Measurements from ENCODE around the gene SEC11A.
"Not testable (repeated sequence)": the region's sequence is repeated elsewhere in the genome, so short reads cannot be mapped to it uniquely, and the experiment has no call there.

The SEC11A gene

DNA sequence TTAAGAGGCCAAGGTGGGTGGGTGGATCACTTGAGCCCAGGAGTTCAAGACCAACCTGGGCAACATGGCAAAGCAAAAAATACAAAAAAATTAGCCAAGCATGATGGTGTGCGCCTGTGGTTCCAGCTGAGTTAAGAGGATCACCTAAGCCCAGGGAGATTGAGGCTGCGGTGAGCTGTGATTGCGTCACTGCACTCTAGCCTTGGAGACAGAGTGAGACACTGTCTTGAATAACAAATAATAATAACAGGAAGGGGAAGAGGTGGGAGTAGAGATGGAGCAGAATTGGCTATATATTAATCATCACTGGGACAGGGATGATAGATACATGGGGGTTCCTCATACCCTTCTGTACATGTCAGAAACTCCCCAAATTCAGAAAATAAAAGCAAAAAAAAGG is 34.1 kb downstream of the SEC11A start:
- no peak for DNase-seq (ENCODE audit: low read depth)

DNA sequence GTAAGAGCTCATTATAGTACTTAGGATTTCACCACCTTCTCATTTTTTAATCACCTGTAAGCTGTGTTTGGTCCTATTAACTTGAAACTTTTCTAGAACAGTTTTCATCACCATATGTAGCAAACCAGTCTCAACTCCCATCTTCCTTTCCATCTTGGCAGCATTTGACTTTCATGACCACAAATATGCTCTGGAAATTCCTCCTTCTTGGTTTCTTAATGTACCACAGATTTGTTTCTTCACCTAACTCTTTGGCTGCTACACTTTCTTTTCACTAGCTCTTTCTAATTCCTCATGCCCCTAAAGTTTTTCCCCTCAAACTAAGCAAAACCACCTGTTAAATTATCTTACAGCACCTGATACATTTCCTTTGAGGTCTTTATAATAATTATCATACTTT is 44.7 kb downstream of the SEC11A start:
- no peak for DNase-seq (ENCODE audit: low read depth)

- DNase-seq (ENCODE audit: low read depth), result no peak
Measured at GRCh38 chr15:84669726-84670125, 46.2 kb downstream of the SEC11A start.

GRCh38 chr15:84668221-84668982 is 47.5 kb downstream of the SEC11A start:
- no peak for DNase-seq (ENCODE audit: low read depth)

DNA sequence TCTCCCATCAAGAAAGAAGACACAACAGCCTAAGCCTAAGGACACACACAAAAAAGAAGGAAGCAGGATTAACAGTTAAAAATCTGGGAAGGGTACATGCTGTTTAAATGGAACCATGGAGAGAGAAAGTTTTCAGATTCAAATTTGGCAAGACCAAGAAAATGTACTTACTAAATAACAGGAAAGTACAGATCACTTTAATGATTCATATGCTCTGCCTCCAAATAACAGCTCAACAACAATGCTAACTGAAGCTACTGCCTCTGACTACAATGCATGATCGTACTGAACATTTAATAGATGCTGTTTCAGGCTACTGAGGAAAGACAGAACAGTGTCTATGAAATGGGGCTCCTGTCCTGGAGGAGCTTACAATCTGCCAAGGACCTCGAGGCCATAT is 49.6 kb downstream of the SEC11A start:
- DNase-seq (ENCODE audit: low read depth), result no peak

- no peak for DNase-seq (ENCODE audit: low read depth)
Measured at GRCh38 chr15:84661001-84661400, 54.9 kb downstream of the SEC11A start.

- no peak for DNase-seq (ENCODE audit: low read depth)
Measured at GRCh38 chr15:84659904-84660781, 55.8 kb downstream of the SEC11A start.

GRCh38 chr15:84658788-84659411 is 57.0 kb downstream of the SEC11A start:
- DNase-seq (ENCODE audit: low read depth), result no peak

DNA sequence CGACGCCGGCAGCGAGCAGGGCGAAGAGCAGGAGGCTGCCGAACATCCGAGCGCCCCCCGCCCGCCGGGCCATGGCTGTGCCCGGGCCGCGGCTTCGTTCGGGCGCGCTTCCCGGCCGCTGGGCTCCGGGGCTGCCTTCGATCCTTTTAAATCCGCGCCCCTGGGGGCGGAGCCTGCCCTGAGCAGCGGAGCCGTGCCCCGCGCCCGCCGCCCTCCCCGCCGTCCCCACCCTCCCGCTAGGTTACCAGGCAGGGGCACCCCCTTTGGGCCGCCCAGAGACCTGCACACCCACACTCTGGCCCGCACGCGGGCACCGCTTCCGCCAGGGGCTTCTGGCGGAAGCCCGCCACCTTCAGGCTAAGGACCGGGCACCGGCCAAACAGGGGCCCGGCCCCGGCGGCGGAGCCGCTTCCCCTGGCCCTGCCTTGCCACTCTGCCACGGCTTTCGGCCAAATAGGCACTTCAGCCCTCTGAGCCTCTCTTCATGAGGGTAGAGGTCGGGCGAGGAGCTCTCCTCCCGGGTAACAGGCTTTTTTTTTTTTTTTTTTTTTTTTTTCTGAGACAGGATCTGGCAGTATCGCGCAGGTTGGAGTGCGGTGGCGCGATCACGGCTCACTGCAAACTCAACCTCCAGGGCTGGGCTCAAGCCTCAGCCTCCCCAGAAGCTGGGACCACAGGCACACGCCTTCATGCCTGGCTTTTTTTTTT is 57.7 kb downstream of the SEC11A start, which contains the start of gene NMB:
NMB (minus strand) TSS at position 120 of the 708 bp plus-strand sequence; CDS start at position 73, 47 bp downstream.
- no peak for DNase-seq (ENCODE audit: low read depth)

GRCh38 chr15:84657748-84658079 is 58.2 kb downstream of the SEC11A start:
- DNase-seq (ENCODE audit: low read depth), result no peak

- DNase-seq (ENCODE audit: low read depth), result no peak
Measured at GRCh38 chr15:84656972-84657371, 59.0 kb downstream of the SEC11A start.

DNA sequence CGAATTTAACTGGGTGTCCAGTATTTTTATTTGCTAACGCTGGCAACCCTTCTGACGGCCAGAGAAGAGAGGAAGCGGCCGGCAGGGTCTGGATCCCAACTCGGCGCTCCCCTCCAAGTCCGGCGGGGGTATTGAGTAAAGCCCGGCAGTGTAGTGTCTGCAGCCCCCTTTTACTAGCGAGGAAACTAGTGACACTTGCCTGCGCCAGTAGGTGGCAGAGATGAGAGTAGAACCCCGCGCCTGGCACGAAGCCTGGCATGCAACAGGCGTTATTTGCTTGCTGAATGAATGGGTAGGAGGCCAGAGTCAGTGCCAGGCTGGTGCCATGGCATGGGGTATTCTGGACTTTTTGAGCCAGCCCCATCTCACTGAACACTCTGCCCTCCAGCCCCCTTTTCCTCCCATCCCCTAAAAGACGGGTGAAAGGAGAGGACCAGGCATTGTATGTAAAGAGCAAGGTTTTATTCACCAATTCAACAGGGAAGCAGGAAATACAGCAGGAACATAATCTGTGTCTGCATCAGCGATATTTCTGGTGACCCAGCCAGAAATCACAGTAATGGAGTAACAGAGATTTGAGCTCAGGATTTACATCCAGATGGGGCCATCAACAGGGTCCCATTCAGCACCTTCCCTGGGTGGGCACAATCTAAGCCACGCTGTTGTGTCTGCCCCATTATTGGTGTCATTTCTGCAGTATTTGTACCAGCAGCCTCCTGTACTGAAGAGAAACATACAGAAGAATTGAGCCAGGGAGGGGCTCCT is 61.1 kb downstream of the SEC11A start:
- peak; percentile 68 for DNase-seq (ENCODE audit: low read depth)

DNA sequence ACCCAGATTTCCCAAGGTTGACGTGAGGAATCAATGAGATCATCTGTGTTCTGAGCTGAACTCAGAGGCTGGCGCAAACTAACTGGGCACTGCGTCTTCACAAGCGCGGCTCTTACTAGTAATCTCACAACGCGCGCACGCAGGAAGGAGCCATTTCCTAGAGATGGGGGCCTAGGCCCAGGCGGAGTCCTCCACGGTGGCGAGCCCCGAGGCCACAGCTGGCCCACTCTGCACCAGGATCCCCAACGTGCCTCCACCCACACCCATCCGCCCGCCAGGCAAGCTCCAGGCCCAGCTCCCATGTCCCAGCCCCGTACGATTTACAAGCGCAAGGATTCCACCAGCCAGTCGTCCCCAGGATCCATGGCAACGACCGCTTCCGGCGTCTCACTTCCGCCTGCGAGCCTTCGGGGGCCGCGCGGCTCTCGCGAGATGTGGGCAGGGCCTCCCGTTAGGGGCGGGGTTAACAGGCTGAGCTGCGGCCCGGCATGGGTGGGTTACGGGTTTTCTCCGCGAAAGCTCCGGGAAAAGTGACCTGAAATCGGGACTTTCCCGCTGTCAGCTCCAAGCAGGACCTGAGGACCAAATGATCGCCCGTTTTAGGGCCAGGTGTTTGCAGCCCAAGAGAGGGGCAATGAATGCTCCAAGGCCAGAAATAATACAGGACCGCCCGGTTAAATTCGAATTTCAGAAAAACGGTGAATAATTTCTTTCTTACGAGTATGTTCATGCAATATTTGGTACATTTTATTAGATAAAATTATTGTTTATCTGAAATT is 61.8 kb downstream of the SEC11A start, which contains the start of gene WDR73:
WDR73 (minus strand) TSS at position 374 of the 779 bp plus-strand sequence; CDS start at position 365, 9 bp downstream.
- peak; percentile 91 for DNase-seq (ENCODE audit: low read depth)

GRCh38 chr15:84653584-84653909 is 62.4 kb downstream of the SEC11A start:
- no peak for DNase-seq (ENCODE audit: low read depth)

- DNase-seq (ENCODE audit: low read depth), result no peak
Measured at GRCh38 chr15:84649706-84650105, 66.2 kb downstream of the SEC11A start.

DNA sequence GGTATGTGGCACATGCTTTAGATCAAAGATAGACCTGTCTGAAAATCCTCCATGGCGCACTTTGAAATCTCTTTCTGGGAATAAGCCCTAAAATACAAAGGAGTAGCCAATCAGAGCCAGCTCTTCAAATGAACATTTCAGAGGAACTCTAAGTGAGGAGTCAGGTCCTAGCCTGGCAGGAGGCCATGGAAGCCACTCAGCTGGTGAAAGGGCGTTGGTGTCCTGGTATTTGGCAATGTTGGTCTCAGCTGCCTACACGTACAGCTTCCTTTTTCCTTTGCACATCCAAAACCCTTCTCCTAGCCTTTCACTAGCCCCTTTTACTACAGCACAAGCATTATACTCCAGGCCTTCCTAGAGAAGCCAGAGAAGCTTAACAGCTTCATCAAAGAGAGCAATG is 67.4 kb downstream of the SEC11A start:
- no peak for DNase-seq (ENCODE audit: low read depth)

- DNase-seq (ENCODE audit: low read depth), result no peak
Measured at GRCh38 chr15:84647726-84648125, 68.2 kb downstream of the SEC11A start.

- no peak for DNase-seq (ENCODE audit: low read depth)
Measured at GRCh38 chr15:84645997-84646396, 69.9 kb downstream of the SEC11A start.

DNA sequence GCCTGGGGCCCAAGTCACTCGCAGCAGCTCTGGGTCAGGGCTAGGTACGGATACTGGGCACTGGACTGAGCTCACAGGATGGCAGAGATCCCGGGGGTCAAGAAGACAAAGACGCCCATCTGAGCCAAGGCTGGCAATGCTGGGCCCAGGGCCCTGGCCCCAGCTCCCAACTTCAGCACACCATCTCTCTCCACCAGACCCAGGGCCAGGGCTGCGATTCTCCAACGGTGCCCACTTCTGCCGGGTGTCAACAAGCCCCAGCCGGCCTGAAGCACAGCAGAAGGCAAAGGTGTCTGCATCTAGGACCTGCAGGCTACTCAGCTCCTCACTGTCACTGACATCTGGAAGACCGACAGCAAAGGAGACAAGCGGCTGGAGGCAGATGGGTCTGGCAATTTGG is 70.4 kb downstream of the SEC11A start:
- no peak for DNase-seq (ENCODE audit: low read depth)

- DNase-seq (ENCODE audit: low read depth), result no peak
Measured at GRCh38 chr15:84643838-84644237, 72.1 kb downstream of the SEC11A start.

GRCh38 chr15:84642640-84643039 is 73.3 kb downstream of the SEC11A start:
- not testable (repeated sequence) for DNase-seq (ENCODE audit: low read depth)

Data from HS-27A (cell line).